Sigmoid colon (tissue), 4 donors: ENCODE results near the gene ZNF853.
"Not testable (repeated sequence)": the region's sequence is repeated elsewhere in the genome, so short reads cannot be mapped to it uniquely, and the experiment has no call there.

Experiments
- CTCF ChIP-seq, 4 experiments: fragments of 450-650 bp in 3 of 4; fragments of 200-600 bp in 1 of 4; IDR thresholded peaks; one replicate each; pipeline ENCODE4 v1.5.1; 2016 to 2019; ENCODE audit warnings: antibody characterized with exemption in 4 of 4, mild to moderate bottlenecking in 3 of 4, moderate library complexity in 2 of 4
- POLR2A ChIP-seq, 2 donors: fragments of 450-650 bp; IDR thresholded peaks; one replicate each; pipeline ENCODE4 v1.6.1; 2016; ENCODE audit warnings: antibody characterized with exemption in 2 of 2, mild to moderate bottlenecking in 2 of 2, moderate library complexity in 2 of 2
- POLR2AphosphoS5 ChIP-seq, 4 donors: sonication (generic); formaldehyde crosslinking; IDR thresholded peaks; one replicate each; pipeline ENCODE4 v1.6.1; 2017; ENCODE audit warnings: antibody characterized with exemption in 4 of 4

- TF ChIP-seq CTCF, POLR2AphosphoS5, POLR2A (IDR thresholded peaks at IDR 0.05): not testable (repeated sequence)
These were observed 19.6 kb downstream of the ZNF853 start for GRCh38 chr7:6634971-6635370.
